OCI-LY1 (cell line): Measurements from ENCODE around the gene GNG12.

ENCODE experiments used
- H2AFZ ChIP-seq: fragments of 200-600 bp; sonication (generic), shearing (Covaris generic); 2 replicates; pipeline ENCODE4 v1.6.0; 2014; ENCODE audit warnings: antibody characterized with exemption, mild to moderate bottlenecking, low read length
- H3F3A ChIP-seq: fragments of 200-600 bp; sonication (generic), shearing (Covaris generic); 2 replicates; pipeline ENCODE4 v1.6.0; 2014; ENCODE audit warnings: mild to moderate bottlenecking, antibody characterized with exemption, low read length, moderate library complexity; ENCODE audit not compliant: insufficient read depth
- H3K27ac ChIP-seq: fragments of 200-600 bp; sonication (generic); 2 replicates; pipeline ENCODE4 v1.5.1; 2014; ENCODE audit warnings: low read length, mixed run types, mild to moderate bottlenecking, low read depth; ENCODE audit not compliant: poor library complexity, severe bottlenecking
- H3K27me3 ChIP-seq: fragments of 200-600 bp; sonication (generic); 2 replicates; pipeline ENCODE4 v1.6.0; 2014; ENCODE audit warnings: antibody characterized with exemption, mild to moderate bottlenecking, low read length, moderate library complexity; ENCODE audit not compliant: insufficient read depth
- H3K36me3 ChIP-seq: fragments of 200-600 bp; sonication (generic); 2 replicates; pipeline ENCODE4 v1.6.1; 2014; ENCODE audit warnings: mild to moderate bottlenecking, antibody characterized with exemption, low read length, moderate library complexity, mixed read lengths; ENCODE audit not compliant: insufficient read depth
- H3K4me1 ChIP-seq: fragments of 200-600 bp; sonication (generic); 2 replicates; pipeline ENCODE4 v1.5.1; 2014; ENCODE audit warnings: mild to moderate bottlenecking, low read length, moderate library complexity; ENCODE audit not compliant: insufficient read depth, severe bottlenecking
- H3K4me2 ChIP-seq: fragments of 200-600 bp; sonication (generic), shearing (Covaris generic); 2 replicates; pipeline ENCODE4 v1.6.1; 2014; ENCODE audit warnings: low read length
- H3K4me3 ChIP-seq: fragments of 200-600 bp; sonication (generic); 2 replicates; pipeline ENCODE4 v1.5.1; 2014; ENCODE audit warnings: low read length, low read depth, mild to moderate bottlenecking, mixed read lengths; ENCODE audit not compliant: poor library complexity, severe bottlenecking
- H3K79me2 ChIP-seq: fragments of 200-600 bp; shearing (Covaris generic); 2 replicates; pipeline ENCODE4 v1.6.1; 2016; ENCODE audit warnings: mixed run types, low read length, mixed read lengths; ENCODE audit not compliant: insufficient read depth
- H3K9ac ChIP-seq: fragments of 200-600 bp; sonication (generic), shearing (Covaris generic); 2 replicates; pipeline ENCODE4 v1.6.1; 2014; ENCODE audit warnings: mild to moderate bottlenecking, low read length, mixed read lengths
- H3K9me2 ChIP-seq: fragments of 200-600 bp; sonication (generic), shearing (Covaris generic); 2 replicates; pipeline ENCODE4 v1.6.1; 2014; ENCODE audit warnings: low read depth, mild to moderate bottlenecking, low read length, mixed read lengths
- H3K9me3 ChIP-seq: fragments of 200-600 bp; shearing (Covaris generic); 2 replicates; pipeline ENCODE4 v1.6.1; 2014; ENCODE audit warnings: low read length, mixed read lengths
- H4K20me1 ChIP-seq: fragments of 200-600 bp; sonication (generic), shearing (Covaris generic); 2 replicates; pipeline ENCODE4 v1.6.0; 2016; ENCODE audit warnings: mild to moderate bottlenecking, low read length; ENCODE audit not compliant: insufficient read depth
- EZH2 ChIP-seq: fragments of 200-600 bp; sonication (generic), shearing (Covaris generic); IDR thresholded peaks from 2 replicates; pipeline ENCODE4 v1.8.0; 2017; ENCODE audit warnings: borderline replicate concordance, mixed run types, mild to moderate bottlenecking, antibody characterized with exemption, low read length, moderate library complexity, mixed read lengths
- TF ChIP-seq, protein P1 (sequence below): fragments of 200-600 bp; sonication (generic), shearing (Covaris generic); IDR thresholded peaks from 2 replicates; pipeline ENCODE4 v1.5.1; 2017; ENCODE audit warnings: mild to moderate bottlenecking, antibody characterized with exemption, low read length, moderate library complexity, mixed read lengths

GNG12 gene

DNA sequence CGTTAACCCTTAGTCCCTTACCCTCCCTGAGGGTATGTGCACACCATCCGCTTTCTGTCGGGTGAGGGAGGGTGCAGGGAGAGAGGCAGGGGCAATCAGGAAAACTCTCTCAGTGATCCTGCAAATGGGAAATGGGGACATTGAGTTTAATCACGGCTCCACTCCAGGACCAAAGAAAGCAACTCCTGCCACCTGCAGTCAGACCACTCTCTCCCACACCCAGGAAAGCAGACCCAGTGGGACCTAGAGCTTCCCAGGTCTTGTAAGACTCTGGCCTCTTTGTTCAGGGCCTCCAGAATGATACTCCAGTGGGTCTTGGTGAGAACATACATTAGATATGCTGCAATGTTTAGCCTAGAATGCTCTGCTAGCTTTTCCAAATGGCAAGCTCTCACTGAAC is 71.5 kb downstream of the GNG12 start:
- Histone ChIP-seq H3K27ac (no peak overlapping the region), H3K4me1 (peaks cover 29% of the 10 kb centered on the region), H3K4me2 (no peak overlapping the region), H3K79me2 (no peaks in the 10 kb centered on the region), H3K9me2 (no peaks in the 10 kb centered on the region), H3K9me3 (no peaks in the 10 kb centered on the region), H4K20me1 (no peaks in the 10 kb centered on the region), H3K9ac (no peak overlapping the region), H3K4me3 (no peak overlapping the region), H2AFZ (no peak overlapping the region), H3F3A (no peaks in the 10 kb centered on the region), H3K36me3 (no peaks in the 10 kb centered on the region), H3K27me3 (no peaks in the 10 kb centered on the region)
- TF ChIP-seq, protein P1, sequence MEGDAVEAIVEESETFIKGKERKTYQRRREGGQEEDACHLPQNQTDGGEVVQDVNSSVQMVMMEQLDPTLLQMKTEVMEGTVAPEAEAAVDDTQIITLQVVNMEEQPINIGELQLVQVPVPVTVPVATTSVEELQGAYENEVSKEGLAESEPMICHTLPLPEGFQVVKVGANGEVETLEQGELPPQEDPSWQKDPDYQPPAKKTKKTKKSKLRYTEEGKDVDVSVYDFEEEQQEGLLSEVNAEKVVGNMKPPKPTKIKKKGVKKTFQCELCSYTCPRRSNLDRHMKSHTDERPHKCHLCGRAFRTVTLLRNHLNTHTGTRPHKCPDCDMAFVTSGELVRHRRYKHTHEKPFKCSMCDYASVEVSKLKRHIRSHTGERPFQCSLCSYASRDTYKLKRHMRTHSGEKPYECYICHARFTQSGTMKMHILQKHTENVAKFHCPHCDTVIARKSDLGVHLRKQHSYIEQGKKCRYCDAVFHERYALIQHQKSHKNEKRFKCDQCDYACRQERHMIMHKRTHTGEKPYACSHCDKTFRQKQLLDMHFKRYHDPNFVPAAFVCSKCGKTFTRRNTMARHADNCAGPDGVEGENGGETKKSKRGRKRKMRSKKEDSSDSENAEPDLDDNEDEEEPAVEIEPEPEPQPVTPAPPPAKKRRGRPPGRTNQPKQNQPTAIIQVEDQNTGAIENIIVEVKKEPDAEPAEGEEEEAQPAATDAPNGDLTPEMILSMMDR: no peak
- no peak for TF ChIP-seq EZH2

DNA sequence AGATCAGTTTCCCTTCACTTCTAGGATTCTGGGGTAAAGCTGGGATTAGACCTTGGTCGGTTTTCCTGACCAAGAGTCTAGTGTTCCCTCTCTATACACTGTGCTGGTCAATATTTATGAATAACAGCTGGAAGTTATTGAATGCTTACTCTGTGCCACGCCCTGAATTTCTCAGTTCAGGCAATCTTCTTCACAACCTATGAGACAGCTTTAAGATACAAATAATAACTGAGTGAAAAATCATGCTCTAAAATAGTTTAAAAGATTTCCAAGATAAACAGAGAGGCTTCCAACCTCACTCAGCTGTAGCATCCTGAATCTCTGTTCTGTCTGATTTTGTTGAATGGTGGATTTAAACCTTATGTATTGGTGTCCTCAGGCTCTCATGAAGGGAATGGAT is 72.2 kb downstream of the GNG12 start:
- Histone ChIP-seq H3K36me3 (no peaks in the 10 kb centered on the region), H3F3A (no peaks in the 10 kb centered on the region)

DNA sequence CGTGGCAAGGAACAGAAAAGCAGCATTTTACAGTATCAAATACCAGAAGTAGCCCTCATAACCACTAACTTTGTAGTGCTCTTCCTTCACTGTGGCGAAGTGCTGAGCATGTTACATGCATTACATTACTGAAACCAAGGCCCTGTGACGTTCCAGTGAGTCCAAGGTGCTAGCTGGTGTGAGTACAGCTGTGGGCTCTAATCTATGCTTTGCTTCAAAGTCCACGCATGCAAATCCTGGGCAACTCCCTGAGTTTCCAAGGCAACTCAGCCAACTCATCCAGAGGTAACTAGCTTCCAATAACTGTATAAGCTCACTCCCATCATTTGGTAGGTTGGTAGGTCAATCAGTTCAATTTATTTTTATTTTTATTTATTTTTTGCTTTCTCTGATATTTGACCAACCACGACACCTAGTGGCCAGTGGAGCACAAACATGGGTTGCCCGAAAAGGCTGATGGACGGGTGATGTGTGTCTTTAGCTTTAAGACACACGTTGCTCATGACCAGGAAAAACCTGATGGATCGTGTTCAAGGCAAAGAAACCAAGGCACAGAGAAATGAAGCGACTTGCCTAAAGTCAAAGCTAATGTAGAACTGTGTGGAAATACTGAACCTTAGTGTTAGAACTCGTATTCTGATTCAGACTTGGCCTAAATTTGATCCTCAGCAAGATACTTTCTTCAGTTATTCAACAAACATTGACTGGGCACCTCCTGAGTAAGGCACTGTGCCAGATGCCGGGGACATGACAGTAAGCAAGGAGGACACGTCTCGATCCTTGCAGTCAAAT is 73.0 kb downstream of the GNG12 start:
- Histone ChIP-seq H4K20me1 (no peaks in the 10 kb centered on the region), H3K4me3 (no peak overlapping the region), H2AFZ (0 out of 2 replicates have a peak overlapping the region, but pooled peaks have one; percentile 42), H3K4me2 (peak overlapping the region; percentile 35; the same call in 1 of the 2 replicates), H3K9me2 (no peaks in the 10 kb centered on the region), H3K9me3 (no peaks in the 10 kb centered on the region), H3F3A (no peaks in the 10 kb centered on the region), H3K4me1 (peaks cover 44% of the 10 kb centered on the region), H3K9ac (peak overlapping the region; percentile 48; the same call in 1 of the 2 replicates), H3K27ac (peak overlapping the region; percentile 92), H3K36me3 (no peaks in the 10 kb centered on the region), H3K79me2 (no peaks in the 10 kb centered on the region), H3K27me3 (no peaks in the 10 kb centered on the region)
- TF ChIP-seq EZH2: no peak
- TF ChIP-seq, protein P1: peak; percentile 88

More for the DNA sequence above, 72.2 kb downstream of the GNG12 start:
- H4K20me1 ChIP-seq: no peaks in the 10 kb centered on the region
- H3K9ac ChIP-seq: no peak overlapping the region
- no peak overlapping the region for H3K4me3 ChIP-seq
- no peak overlapping the region for H2AFZ ChIP-seq
- no peaks in the 10 kb centered on the region for H3K9me2 ChIP-seq
- no peak overlapping the region for H3K4me2 ChIP-seq
- H3K9me3 ChIP-seq: no peaks in the 10 kb centered on the region
- no peak for TF ChIP-seq EZH2
- TF ChIP-seq, protein P1: no peak
- no peaks in the 10 kb centered on the region for H3K27me3 ChIP-seq
- H3K79me2 ChIP-seq: no peaks in the 10 kb centered on the region
- H3K4me1 ChIP-seq: peaks cover 35% of the 10 kb centered on the region
- H3K27ac ChIP-seq: no peak overlapping the region
